GM23248 (cell line): Measurements from ENCODE around the gene MYH11. TPM values are rescaled to one million over a fixed set of nuclear protein-coding genes. Genes with fewer than 3 reads are reported as not detected.
"Not testable (repeated sequence)": the region's sequence is repeated elsewhere in the genome, so short reads cannot be mapped to it uniquely, and the experiment has no call there.

Experiments used
- DNase-seq: peaks from one replicate; pipeline ENCODE4 v3.0.0-alpha.2; 2015
- H2AFZ ChIP-seq: fragments of 200-600 bp; sonication (generic); 2 replicates; pipeline ENCODE4 v1.6.1; 2016; ENCODE audit warnings: antibody characterized with exemption
- H3F3A ChIP-seq: fragments of 200-600 bp; sonication (generic); 2 replicates; pipeline ENCODE4 v1.6.1; 2016; ENCODE audit warnings: mild to moderate bottlenecking, antibody characterized with exemption, mixed run types; ENCODE audit not compliant: insufficient read depth
- H3K27ac ChIP-seq: fragments of 200-600 bp; sonication (generic); 2 replicates; pipeline ENCODE4 v1.5.1; 2016; ENCODE audit warnings: mild to moderate bottlenecking
- H3K27me3 ChIP-seq: fragments of 200-600 bp; sonication (generic); replicated peaks from 2 replicates; pipeline ENCODE4 v1.6.1; 2016; ENCODE audit warnings: mild to moderate bottlenecking; ENCODE audit not compliant: insufficient read depth
- H3K36me3 ChIP-seq: fragments of 200-600 bp; sonication (generic); 2 replicates; pipeline ENCODE4 v1.6.1; 2016; ENCODE audit warnings: low read depth, mild to moderate bottlenecking
- H3K4me1 ChIP-seq: fragments of 200-600 bp; sonication (generic); 2 replicates; pipeline ENCODE4 v1.6.1; 2016; ENCODE audit warnings: mild to moderate bottlenecking; ENCODE audit not compliant: insufficient read depth
- H3K4me2 ChIP-seq: fragments of 200-600 bp; sonication (generic); one replicate; pipeline ENCODE4 v1.6.1; 2016; ENCODE audit warnings: mild to moderate bottlenecking; ENCODE audit not compliant: unreplicated experiment
- H3K4me3 ChIP-seq: fragments of 200-600 bp; sonication (generic); 2 replicates; pipeline ENCODE4 v1.5.1; 2016; ENCODE audit warnings: mild to moderate bottlenecking
- H3K79me2 ChIP-seq: fragments of 200-600 bp; sonication (generic); 2 replicates; pipeline ENCODE4 v1.6.1; 2016; ENCODE audit warnings: mild to moderate bottlenecking; ENCODE audit not compliant: insufficient read depth
- H3K9ac ChIP-seq: fragments of 200-600 bp; sonication (generic); 2 replicates; pipeline ENCODE4 v1.6.1; 2016; ENCODE audit warnings: mild to moderate bottlenecking
- H3K9me2 ChIP-seq: fragments of 200-600 bp; sonication (generic); 2 replicates; pipeline ENCODE4 v1.6.1; 2016; ENCODE audit warnings: mixed run types, mild to moderate bottlenecking, moderate library complexity; ENCODE audit not compliant: insufficient read depth
- H3K9me3 ChIP-seq: fragments of 200-600 bp; sonication (generic); one replicate; pipeline ENCODE4 v1.6.1; 2017; ENCODE audit warnings: low read depth
- H4K20me1 ChIP-seq: fragments of 200-600 bp; sonication (generic); 2 replicates; pipeline ENCODE4 v1.6.0; 2016; ENCODE audit not compliant: insufficient read depth
- EZH2 ChIP-seq: fragments of 200-600 bp; sonication (generic); IDR thresholded peaks from 2 replicates; pipeline ENCODE4 v1.6.1; 2018; ENCODE audit warnings: antibody characterized with exemption, mild to moderate bottlenecking; ENCODE audit not compliant: insufficient read depth, poor library complexity, severe bottlenecking
- EZH2phosphoT487 ChIP-seq: fragments of 200-600 bp; sonication (generic); IDR thresholded peaks from 2 replicates; pipeline ENCODE4 v1.6.1; 2018; ENCODE audit warnings: antibody characterized with exemption, moderate library complexity, mild to moderate bottlenecking, low read depth; ENCODE audit not compliant: insufficient read depth
- WGBS, 2 experiments: methylation state at CpG; one replicate each; pipeline ENCODE4 v1.1.6; 2015 to 2017; ENCODE audit warnings: low lambda C conversion rate in 2 of 2, low coverage in 1 of 2; ENCODE audit errors: missing lambda C conversion rate in 2 of 2; 5-methylcytosine and 5-hydroxymethylcytosine counted together
- in situ Hi-C: fragments of 300-500 bp; cut with MboI; formaldehyde crosslinking; loops from 2 replicates; pipeline ENCODE4 v1.15.0; 2020
- polyA plus RNA-seq: library from polyadenylated mRNA; unstranded; fragments of >200 nt; fragmentation: Nextera tagmentation; extraction: Ambion mirVana; gene quantifications from 2 replicates; pipeline ENCODE4 v1.2.1, GENCODE V29; 2016
- total RNA-seq: library from RNA; depleted of rRNA; stranded (reverse); fragments of >200 nt; shearing (Covaris generic); gene quantifications from 2 replicates; pipeline ENCODE4 v1.2.3, GENCODE V29; 2014

MYH11 gene
- total and polyA plus RNA-seq, 2 experiments from 2014 or later, result 0.79 TPM; not detected in 1

DNA sequence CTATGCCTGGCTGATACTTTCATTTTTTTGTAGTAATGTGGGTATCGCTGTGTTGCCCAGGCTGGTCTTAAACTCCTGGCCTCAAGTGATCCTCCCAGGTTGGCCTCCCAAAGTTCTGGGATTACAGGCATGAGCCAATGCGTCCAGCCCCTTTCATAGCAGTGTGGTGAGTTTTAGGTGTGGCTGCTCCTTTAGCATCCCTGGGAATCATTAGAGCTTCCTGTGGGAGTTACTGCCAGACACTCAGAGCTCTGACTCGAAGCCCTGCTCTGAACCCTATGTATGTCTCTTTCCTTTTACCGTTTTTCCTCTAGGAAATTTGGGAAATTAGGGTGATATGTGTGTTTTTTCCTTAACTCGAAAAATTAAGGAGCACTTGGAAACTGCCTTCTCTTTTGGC, 162.3 kb downstream of the MYH11 start:
- no peak overlapping the region for H3K4me3 ChIP-seq
- DNase-seq, result peak; percentile 46
- TF ChIP-seq EZH2 (no peak), EZH2phosphoT487 (no peak)
- H3K27ac ChIP-seq, result no peak overlapping the region
- H3K27me3 ChIP-seq, result no peaks in the 10 kb centered on the region
- no peak overlapping the region for H3K9ac ChIP-seq
- no peak overlapping the region for H3K4me2 ChIP-seq
- H3K79me2 ChIP-seq, result no peaks in the 10 kb centered on the region
- in situ Hi-C loops, result no loop called here
- H4K20me1 ChIP-seq, result no peaks in the 10 kb centered on the region
- H2AFZ ChIP-seq, result no peak overlapping the region
- no peaks in the 10 kb centered on the region for H3K9me2 ChIP-seq
- H3K4me1 ChIP-seq, result peaks cover 9% of the 10 kb centered on the region
- peaks cover 6% of the 10 kb centered on the region for H3F3A ChIP-seq
- 73 to 80% methylated on average over 5 of the region's 5 CpGs for WGBS, 2 experiments
- H3K36me3 ChIP-seq, result peaks cover 52% of the 10 kb centered on the region; the same call in 1 of the 2 replicates
- no peaks in the 10 kb centered on the region for H3K9me3 ChIP-seq

DNA sequence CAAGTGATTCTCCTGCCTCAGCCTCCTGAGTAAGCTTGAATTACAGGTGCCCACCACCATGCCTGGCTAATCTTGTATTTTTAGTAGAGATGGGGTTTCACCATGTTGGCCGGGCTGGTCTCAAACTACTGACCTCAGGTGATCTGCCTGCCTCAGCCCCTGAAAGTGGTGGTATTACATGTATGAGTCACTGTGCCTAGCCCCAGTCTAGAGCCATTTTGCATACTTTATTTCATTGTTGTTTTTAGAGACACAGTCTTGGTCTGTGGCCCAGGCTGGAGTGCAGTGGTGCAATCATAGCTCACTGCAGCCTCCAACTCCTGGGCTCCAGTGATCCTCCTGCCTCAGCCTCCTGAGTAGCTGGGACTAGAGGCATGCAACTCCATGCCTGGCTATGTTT, 164.3 kb downstream of the MYH11 start:
- H4K20me1 ChIP-seq, H3K9ac ChIP-seq, H3K79me2 ChIP-seq, H2AFZ ChIP-seq, H3K27ac ChIP-seq, H3K27me3 ChIP-seq, H3K9me2 ChIP-seq, H3K9me3 ChIP-seq, in situ Hi-C loops, H3K4me2 ChIP-seq, H3K4me3 ChIP-seq, DNase-seq: not testable (repeated sequence)
- peaks cover 48% of the 10 kb centered on the region; the same call in 1 of the 2 replicates for H3K36me3 ChIP-seq
- peaks cover 16% of the 10 kb centered on the region for H3K4me1 ChIP-seq
- 37 to 86% methylated on average over 1 of the region's 1 CpG for WGBS, 2 experiments
- H3F3A ChIP-seq, result peaks cover 14% of the 10 kb centered on the region

DNA sequence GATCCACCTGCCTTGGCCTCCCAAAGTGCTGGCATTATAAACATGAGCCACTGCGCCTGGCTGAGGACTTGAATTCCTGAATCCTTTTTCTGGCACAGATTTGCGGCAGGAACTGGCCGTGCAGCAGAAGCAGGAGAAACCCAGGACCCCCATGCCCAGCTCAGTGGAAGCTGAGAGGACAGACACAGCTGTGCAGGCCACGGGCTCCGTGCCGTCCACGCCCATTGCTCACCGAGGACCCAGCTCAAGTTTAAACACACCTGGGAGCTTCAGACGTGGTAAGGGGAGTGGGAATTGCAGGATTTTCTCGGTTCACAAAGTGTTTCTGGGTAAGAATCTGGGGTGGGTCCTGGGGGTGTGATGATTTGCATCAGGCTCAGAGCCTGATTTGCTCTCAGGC, 165.8 kb downstream of the MYH11 start:
- Histone ChIP-seq H3K4me3 (no peak overlapping the region), H3K36me3 (peaks cover 43% of the 10 kb centered on the region; the same call in 1 of the 2 replicates), H3K9ac (no peak overlapping the region), H3F3A (peaks cover 14% of the 10 kb centered on the region), H4K20me1 (no peaks in the 10 kb centered on the region), H3K27me3 (no peaks in the 10 kb centered on the region), H3K4me1 (peaks cover 16% of the 10 kb centered on the region), H3K4me2 (no peak overlapping the region), H3K27ac (peak overlapping the region; percentile 54; the same call in 1 of the 2 replicates), H3K9me2 (no peaks in the 10 kb centered on the region), H3K9me3 (no peaks in the 10 kb centered on the region), H2AFZ (no peak overlapping the region), H3K79me2 (no peaks in the 10 kb centered on the region)
- DNase-seq, result no peak
- no peak for TF ChIP-seq EZH2
- in situ Hi-C loops, result no loop called here
- 78 to 81% methylated on average over 10 of the region's 10 CpGs for WGBS, 2 experiments

DNA sequence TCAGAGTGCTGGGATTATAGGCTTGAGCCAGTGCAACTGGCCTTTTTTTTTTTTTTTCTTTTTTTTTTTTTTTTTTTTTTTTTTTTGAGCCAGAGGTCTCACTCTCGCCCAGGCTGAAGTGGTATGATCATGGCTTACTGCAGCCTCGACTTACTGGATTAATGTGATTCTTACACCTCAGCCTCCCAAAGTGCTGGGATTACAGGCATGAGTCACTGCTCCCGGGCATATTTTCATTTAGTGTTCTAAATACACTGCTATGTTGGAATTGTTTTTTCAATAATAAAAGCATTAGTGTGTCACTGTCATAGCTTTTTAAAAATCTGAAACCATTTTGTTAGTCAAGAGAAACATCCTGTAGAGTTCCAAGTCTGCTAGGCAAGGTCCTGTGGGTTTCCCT, 166.5 kb downstream of the MYH11 start:
- H3K79me2 ChIP-seq, result 0 out of 2 replicates have a peak, but pooled peaks cover 4% of the 10 kb centered on the region
- H3K9me2 ChIP-seq, result no peaks in the 10 kb centered on the region
- H4K20me1 ChIP-seq, result no peaks in the 10 kb centered on the region
- in situ Hi-C loops, result no loop called here
- no peak overlapping the region for H2AFZ ChIP-seq
- H3K27ac ChIP-seq, result peak overlapping the region; percentile 54
- no peak for TF ChIP-seq EZH2phosphoT487
- TF ChIP-seq EZH2, result no peak
- peak overlapping the region; percentile 12; the same call in 1 of the 2 replicates for H3K9ac ChIP-seq
- no peaks in the 10 kb centered on the region for H3K27me3 ChIP-seq
- DNase-seq, result peak; percentile 71
- H3F3A ChIP-seq, result peaks cover 14% of the 10 kb centered on the region
- peaks cover 43% of the 10 kb centered on the region; the same call in 1 of the 2 replicates for H3K36me3 ChIP-seq
- WGBS, 2 experiments, result 6 to 8% methylated on average over 3 of the region's 3 CpGs
- H3K4me3 ChIP-seq, result no peak overlapping the region
- no peaks in the 10 kb centered on the region for H3K9me3 ChIP-seq
- H3K4me1 ChIP-seq, result peaks cover 16% of the 10 kb centered on the region
- no peak overlapping the region for H3K4me2 ChIP-seq

DNA sequence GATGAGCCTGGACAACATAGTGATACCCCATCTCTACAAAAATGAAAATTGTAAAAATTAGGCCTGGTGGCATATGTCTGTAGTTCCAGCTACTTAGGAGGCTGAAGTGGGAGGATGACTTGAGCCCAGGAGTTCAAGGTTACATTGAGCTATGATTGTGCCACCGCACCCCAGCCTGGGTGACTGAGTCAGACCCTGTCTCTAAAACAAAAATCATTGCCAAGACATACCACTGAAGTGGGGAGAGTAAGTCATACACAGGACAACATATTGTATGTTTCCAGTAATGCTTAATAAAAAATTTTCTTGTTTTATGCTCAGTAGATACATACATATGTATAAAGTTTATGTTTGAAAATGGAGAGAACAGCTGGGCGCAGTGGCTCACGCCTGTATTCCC, 167.5 kb downstream of the MYH11 start:
- Histone ChIP-seq H3K9ac (no peak overlapping the region), H2AFZ (no peak overlapping the region), H3K4me3 (no peak overlapping the region), H3K27me3 (no peaks in the 10 kb centered on the region), H4K20me1 (no peaks in the 10 kb centered on the region), H3F3A (peaks cover 14% of the 10 kb centered on the region), H3K4me1 (peaks cover 16% of the 10 kb centered on the region), H3K79me2 (0 out of 2 replicates have a peak, but pooled peaks cover 13% of the 10 kb centered on the region), H3K27ac (peak overlapping the region; percentile 54; the same call in 1 of the 2 replicates), H3K4me2 (no peak overlapping the region), H3K9me2 (no peaks in the 10 kb centered on the region), H3K36me3 (peaks cover 41% of the 10 kb centered on the region; the same call in 1 of the 2 replicates), H3K9me3 (no peaks in the 10 kb centered on the region)
- DNase-seq, result peak; percentile 66
- WGBS, 2 experiments, result 78 to 80% methylated on average over 3 of the region's 3 CpGs
- in situ Hi-C loops, result no loop called here
- TF ChIP-seq EZH2, result no peak
- TF ChIP-seq EZH2phosphoT487, result no peak
